ENCODE measurements around the gene MARF1. TPM values are rescaled to one million over a fixed set of nuclear protein-coding genes. Genes with fewer than 3 reads are reported as not detected.
"Not testable (repeated sequence)": the region's sequence is repeated elsewhere in the genome, so short reads cannot be mapped to it uniquely, and the experiment has no call there.

MARF1 gene
- total RNA-seq, 1 donor from 2014 or later = 16.7 TPM

DNA sequence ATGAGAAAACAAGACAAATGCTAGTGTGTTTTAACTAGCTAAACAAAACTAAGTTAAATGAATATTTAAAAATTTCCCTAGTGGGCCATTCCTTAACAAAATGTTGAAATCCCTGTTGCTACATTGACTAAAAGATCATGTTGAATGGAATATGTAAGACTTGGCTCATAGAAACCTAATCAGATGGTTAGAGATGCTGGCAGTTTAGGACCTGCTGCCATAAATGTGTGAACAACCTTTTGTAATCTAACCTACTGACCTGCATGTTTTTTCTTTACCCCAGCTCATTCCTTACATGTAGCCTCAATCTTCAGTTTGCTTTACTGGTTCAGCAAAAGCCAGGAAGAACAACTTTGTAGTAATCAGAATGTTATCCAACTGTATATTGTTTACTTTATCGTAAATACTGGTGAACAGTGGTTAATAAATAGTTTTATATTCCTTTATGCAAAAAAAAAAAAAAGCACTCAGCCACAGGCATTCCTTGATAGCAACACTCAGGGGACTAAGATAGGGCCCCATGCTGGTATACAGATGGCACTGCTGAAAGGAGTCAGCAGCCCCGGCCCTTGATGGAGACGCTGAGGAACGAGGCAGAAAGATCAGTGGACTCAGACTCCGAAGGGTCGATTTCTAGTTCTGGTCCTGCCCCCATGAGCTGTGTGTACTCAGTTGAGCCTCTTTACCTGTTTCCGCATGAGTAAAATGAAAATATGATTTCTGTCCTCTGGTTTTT lies 78.2 kb downstream of the MARF1 start:
- H3K9ac ChIP-seq (ENCODE audit: low read depth in 1 of 3, low read length in 3 of 3) = no peak overlapping the region
- no peaks in the 10 kb centered on the region for H3K36me3 ChIP-seq (ENCODE audit: control insufficient read depth in 3 of 3, insufficient read depth in 3 of 3, low read length in 3 of 3)
- peaks cover 7 to 15% (median 11%) of the 10 kb centered on the region in 3 donors for H3K4me1 ChIP-seq (ENCODE audit: control insufficient read depth in 3 of 3, insufficient read depth in 3 of 3, low read length in 3 of 3)
- H3K27ac ChIP-seq (ENCODE audit: low read depth, low read length) = no peak overlapping the region
- no peaks in the 10 kb centered on the region for H3K9me3 ChIP-seq (ENCODE audit: control insufficient read depth in 3 of 3, low read length in 3 of 3)
- no peaks in the 10 kb centered on the region for H3K27me3 ChIP-seq (ENCODE audit: control insufficient read depth in 3 of 3, insufficient read depth in 3 of 3, low read length in 3 of 3)
- no peak overlapping the region for H3K4me3 ChIP-seq (ENCODE audit: low read length in 3 of 3)

DNA sequence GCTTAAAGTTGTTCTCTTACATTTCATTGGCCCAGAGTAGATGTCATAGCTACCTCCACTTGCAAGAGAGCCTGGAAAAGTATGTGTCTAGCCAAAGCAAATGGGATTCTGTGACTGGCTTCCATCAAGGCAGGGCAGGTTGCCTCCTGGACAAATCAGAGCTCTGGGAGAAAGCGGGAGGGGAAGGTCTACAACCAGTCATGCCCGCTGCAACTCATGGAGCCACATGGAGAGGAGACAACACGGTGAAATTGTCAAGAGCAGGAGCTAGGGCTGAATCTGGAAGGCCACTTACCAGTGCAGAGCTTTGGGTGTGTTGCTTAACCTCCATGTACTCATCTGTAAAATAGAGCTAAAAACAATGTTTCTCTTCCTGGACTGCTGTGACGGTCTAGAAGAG lies 83.8 kb downstream of the MARF1 start:
- peaks cover 7 to 13% (median 11%) of the 10 kb centered on the region in 3 donors for H3K4me1 ChIP-seq (ENCODE audit: control insufficient read depth in 3 of 3, insufficient read depth in 3 of 3, low read length in 3 of 3)
- no peak overlapping the region for H3K9ac ChIP-seq (ENCODE audit: low read depth in 1 of 3, low read length in 3 of 3)
- H3K27ac ChIP-seq (ENCODE audit: low read depth, low read length) = no peak overlapping the region
- H3K4me3 ChIP-seq (ENCODE audit: low read length in 3 of 3) = no peak overlapping the region
- H3K27me3 ChIP-seq (ENCODE audit: control insufficient read depth in 3 of 3, insufficient read depth in 3 of 3, low read length in 3 of 3) = no peaks in the 10 kb centered on the region
- no peaks in the 10 kb centered on the region for H3K9me3 ChIP-seq (ENCODE audit: control insufficient read depth in 3 of 3, low read length in 3 of 3)
- no peaks in the 10 kb centered on the region for H3K36me3 ChIP-seq (ENCODE audit: control insufficient read depth in 3 of 3, insufficient read depth in 3 of 3, low read length in 3 of 3)

DNA sequence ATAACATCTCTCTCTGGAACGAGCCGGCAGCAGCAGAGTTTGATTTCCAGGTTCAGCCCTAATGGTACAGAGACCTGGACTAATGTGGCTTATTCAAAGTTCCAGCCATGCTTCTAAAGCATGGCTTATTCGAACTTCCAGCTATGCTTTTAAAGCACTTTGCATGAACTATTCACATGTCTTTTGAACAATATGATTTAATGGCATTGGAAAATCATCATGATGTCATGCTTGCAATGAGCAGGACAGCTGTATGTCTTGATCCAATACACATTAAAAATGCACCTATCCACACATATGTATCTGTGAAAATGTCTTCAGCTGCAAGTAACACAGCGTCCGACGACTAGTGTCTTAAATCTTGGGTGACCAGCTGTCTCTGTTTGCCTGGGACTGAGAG lies 85.7 kb downstream of the MARF1 start:
- Histone ChIP-seq H3K4me1 (ENCODE audit: control insufficient read depth in 3 of 3, insufficient read depth in 3 of 3, low read length in 3 of 3) (peaks cover under 1% of the 10 kb centered on the region in 3 donors), H3K9ac (ENCODE audit: low read depth in 1 of 3, low read length in 3 of 3) (no peak overlapping the region), H3K27ac (ENCODE audit: low read depth, low read length) (no peak overlapping the region), H3K36me3 (ENCODE audit: control insufficient read depth in 3 of 3, insufficient read depth in 3 of 3, low read length in 3 of 3) (no peaks in the 10 kb centered on the region), H3K4me3 (ENCODE audit: low read length in 3 of 3) (no peak overlapping the region), H3K27me3 (ENCODE audit: control insufficient read depth in 3 of 3, insufficient read depth in 3 of 3, low read length in 3 of 3) (no peaks in the 10 kb centered on the region), H3K9me3 (ENCODE audit: control insufficient read depth in 3 of 3, low read length in 3 of 3) (no peaks in the 10 kb centered on the region)

DNA sequence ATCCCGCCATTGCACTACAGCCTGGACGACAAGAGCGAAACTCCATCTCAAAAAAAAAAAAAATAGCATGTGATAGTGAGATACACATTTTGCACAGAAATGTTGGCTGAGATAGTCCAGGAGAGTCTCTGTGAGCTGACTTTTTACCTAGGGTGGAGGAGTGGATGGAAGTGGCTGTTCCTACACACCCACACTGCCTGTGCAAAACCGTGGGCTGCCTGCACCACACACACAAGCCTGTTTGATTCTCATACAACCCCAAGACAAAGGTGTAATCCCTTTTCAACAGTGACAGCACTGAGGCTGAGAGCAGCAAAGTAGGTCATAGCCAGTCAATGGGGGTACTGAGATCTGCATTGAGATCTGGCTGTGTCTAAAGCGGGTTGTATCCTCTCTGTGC lies 86.8 kb downstream of the MARF1 start:
- Histone ChIP-seq H3K9me3 (ENCODE audit: control insufficient read depth in 3 of 3, low read length in 3 of 3) (no peaks in the 10 kb centered on the region), H3K9ac (ENCODE audit: low read depth in 1 of 3, low read length in 3 of 3) (no peak overlapping the region), H3K27ac (ENCODE audit: low read depth, low read length) (no peak overlapping the region), H3K4me1 (ENCODE audit: control insufficient read depth in 3 of 3, insufficient read depth in 3 of 3, low read length in 3 of 3) (peaks cover 1 to 2% (median 2%) of the 10 kb centered on the region in 3 donors), H3K4me3 (ENCODE audit: low read length in 3 of 3) (no peak overlapping the region), H3K36me3 (ENCODE audit: control insufficient read depth in 3 of 3, insufficient read depth in 3 of 3, low read length in 3 of 3) (no peaks in the 10 kb centered on the region), H3K27me3 (ENCODE audit: control insufficient read depth in 3 of 3, insufficient read depth in 3 of 3, low read length in 3 of 3) (no peaks in the 10 kb centered on the region)

DNA sequence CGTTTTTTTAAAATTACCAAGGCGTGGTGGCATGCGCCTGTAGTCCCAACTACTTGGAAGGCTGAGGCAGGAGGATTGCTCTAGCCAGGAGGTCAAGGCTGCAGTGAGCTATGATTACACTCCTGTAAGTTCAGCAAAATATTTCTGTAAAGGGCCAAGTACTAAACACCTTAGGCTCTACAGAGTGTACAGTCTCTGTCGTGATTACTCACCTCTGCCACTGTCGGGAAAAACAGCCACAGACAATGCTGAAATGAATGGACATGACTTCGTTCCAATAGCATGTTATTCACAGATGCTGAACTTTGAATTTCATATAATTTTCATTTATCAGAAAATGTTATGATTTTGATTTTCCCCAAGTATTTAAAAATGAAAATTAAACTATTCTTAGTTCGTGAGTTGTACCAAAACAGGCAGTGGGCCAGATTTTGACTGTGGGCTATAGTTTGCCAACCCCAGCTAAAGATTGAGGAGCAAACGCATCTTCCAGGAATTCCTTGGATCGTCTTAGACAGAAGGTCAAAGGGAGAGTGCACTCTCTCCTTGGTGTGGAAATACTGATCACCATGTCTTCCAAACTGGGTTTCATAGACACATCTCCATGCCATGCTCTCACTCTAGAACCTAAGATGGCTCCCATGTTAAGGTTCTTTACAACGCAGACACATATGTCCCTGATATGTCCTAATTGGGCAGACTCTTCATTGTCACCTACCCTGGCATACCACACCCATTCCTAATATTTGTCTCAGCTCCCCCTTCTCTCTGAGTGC lies 89.5 kb downstream of the MARF1 start:
- Histone ChIP-seq H3K4me3 (ENCODE audit: low read length in 3 of 3) (no peak overlapping the region), H3K27ac (ENCODE audit: low read depth, low read length) (no peak overlapping the region), H3K9ac (ENCODE audit: low read depth in 1 of 3, low read length in 3 of 3) (no peak overlapping the region)

DNA sequence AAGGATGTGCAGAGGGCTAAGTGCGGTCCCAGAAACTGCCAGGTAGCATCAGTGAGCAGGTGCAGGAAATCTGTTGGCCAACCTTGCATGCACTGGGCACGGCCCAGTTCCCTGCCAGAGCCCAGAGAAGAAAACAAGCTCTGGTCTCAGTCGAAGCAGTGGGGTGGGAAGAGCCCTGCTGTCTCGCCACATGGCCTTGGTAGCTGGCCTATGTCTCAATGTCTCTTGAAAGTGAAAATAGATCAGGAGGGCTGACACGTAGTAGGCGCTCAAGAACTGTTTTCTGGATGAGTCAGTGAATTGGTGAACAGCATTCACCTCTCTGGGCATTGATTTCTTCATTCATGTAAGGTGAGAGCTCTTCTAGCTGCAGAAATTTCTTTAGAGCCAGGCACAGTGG lies 90.4 kb downstream of the MARF1 start:
- Histone ChIP-seq H3K27ac (ENCODE audit: low read depth, low read length) (no peak overlapping the region), H3K27me3 (ENCODE audit: control insufficient read depth in 3 of 3, insufficient read depth in 3 of 3, low read length in 3 of 3) (no peaks in the 10 kb centered on the region), H3K4me3 (ENCODE audit: low read length in 3 of 3) (no peak overlapping the region), H3K9me3 (ENCODE audit: control insufficient read depth in 3 of 3, low read length in 3 of 3) (no peaks in the 10 kb centered on the region), H3K36me3 (ENCODE audit: control insufficient read depth in 3 of 3, insufficient read depth in 3 of 3, low read length in 3 of 3) (no peaks in the 10 kb centered on the region), H3K4me1 (ENCODE audit: control insufficient read depth in 3 of 3, insufficient read depth in 3 of 3, low read length in 3 of 3) (peaks cover 5 to 7% (median 6%) of the 10 kb centered on the region in 3 donors), H3K9ac (ENCODE audit: low read depth in 1 of 3, low read length in 3 of 3) (no peak overlapping the region)

More for the DNA sequence above, 89.5 kb downstream of the MARF1 start:
- H3K4me1 ChIP-seq (ENCODE audit: control insufficient read depth in 3 of 3, insufficient read depth in 3 of 3, low read length in 3 of 3) = peaks cover 5 to 7% (median 6%) of the 10 kb centered on the region in 3 donors
- H3K36me3 ChIP-seq (ENCODE audit: control insufficient read depth in 3 of 3, insufficient read depth in 3 of 3, low read length in 3 of 3) = no peaks in the 10 kb centered on the region
- no peaks in the 10 kb centered on the region for H3K9me3 ChIP-seq (ENCODE audit: control insufficient read depth in 3 of 3, low read length in 3 of 3)
- no peaks in the 10 kb centered on the region for H3K27me3 ChIP-seq (ENCODE audit: control insufficient read depth in 3 of 3, insufficient read depth in 3 of 3, low read length in 3 of 3)

DNA sequence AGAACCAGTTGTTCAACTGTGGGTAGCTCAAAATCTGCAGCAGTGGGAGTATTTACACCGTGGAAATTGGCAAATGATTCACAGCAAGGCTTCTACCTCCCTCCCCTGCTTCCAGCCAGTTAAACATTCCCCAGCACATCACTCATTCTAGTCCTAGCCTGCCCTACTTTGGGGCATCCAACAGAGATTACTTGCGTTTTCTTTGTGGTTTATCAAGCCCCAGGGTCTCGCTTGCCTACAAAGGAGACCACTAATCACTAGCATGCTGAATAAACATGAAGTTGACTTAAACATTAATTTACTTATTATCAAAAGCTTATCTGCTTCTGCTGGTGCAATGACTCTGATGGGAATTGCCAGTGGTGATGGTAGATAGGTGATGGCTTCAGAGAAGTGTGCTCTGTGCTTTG lies 94.5 kb downstream of the MARF1 start:
- Histone ChIP-seq H3K4me3 (ENCODE audit: low read length in 3 of 3) (no peak overlapping the region), H3K4me1 (ENCODE audit: control insufficient read depth in 3 of 3, insufficient read depth in 3 of 3, low read length in 3 of 3) (peaks cover 5 to 7% (median 6%) of the 10 kb centered on the region in 3 donors), H3K9ac (ENCODE audit: low read depth in 1 of 3, low read length in 3 of 3) (no peak overlapping the region), H3K27me3 (ENCODE audit: control insufficient read depth in 3 of 3, insufficient read depth in 3 of 3, low read length in 3 of 3) (no peaks in the 10 kb centered on the region), H3K36me3 (ENCODE audit: control insufficient read depth in 3 of 3, insufficient read depth in 3 of 3, low read length in 3 of 3) (no peaks in the 10 kb centered on the region), H3K9me3 (ENCODE audit: control insufficient read depth in 3 of 3, low read length in 3 of 3) (no peaks in the 10 kb centered on the region), H3K27ac (ENCODE audit: low read depth, low read length) (no peak overlapping the region)

DNA sequence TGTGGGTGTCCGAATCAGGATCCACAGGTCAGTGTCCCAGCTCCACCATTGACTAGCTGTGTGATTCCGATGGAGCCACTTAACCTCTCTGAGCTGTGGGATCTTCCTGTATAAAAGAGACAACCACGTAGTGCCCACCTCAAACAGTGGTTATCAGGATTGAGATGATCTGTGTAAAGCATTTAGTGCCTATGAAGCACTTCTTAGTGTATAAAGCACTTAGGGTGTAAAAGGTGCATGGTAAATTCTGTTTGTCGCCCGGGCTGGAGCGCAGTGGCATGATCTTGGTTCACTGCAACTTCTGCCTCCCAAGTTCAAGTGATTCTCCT lies 95.2 kb downstream of the MARF1 start:
- peaks cover 5 to 7% (median 6%) of the 10 kb centered on the region in 3 donors for H3K4me1 ChIP-seq (ENCODE audit: control insufficient read depth in 3 of 3, insufficient read depth in 3 of 3, low read length in 3 of 3)
- no peaks in the 10 kb centered on the region for H3K36me3 ChIP-seq (ENCODE audit: control insufficient read depth in 3 of 3, insufficient read depth in 3 of 3, low read length in 3 of 3)
- H3K9me3 ChIP-seq (ENCODE audit: control insufficient read depth in 3 of 3, low read length in 3 of 3) = no peaks in the 10 kb centered on the region
- no peak overlapping the region for H3K27ac ChIP-seq (ENCODE audit: low read depth, low read length)
- H3K27me3 ChIP-seq (ENCODE audit: control insufficient read depth in 3 of 3, insufficient read depth in 3 of 3, low read length in 3 of 3) = no peaks in the 10 kb centered on the region
- no peak overlapping the region for H3K4me3 ChIP-seq (ENCODE audit: low read length in 3 of 3)
- H3K9ac ChIP-seq (ENCODE audit: low read depth in 1 of 3, low read length in 3 of 3) = no peak overlapping the region

DNA sequence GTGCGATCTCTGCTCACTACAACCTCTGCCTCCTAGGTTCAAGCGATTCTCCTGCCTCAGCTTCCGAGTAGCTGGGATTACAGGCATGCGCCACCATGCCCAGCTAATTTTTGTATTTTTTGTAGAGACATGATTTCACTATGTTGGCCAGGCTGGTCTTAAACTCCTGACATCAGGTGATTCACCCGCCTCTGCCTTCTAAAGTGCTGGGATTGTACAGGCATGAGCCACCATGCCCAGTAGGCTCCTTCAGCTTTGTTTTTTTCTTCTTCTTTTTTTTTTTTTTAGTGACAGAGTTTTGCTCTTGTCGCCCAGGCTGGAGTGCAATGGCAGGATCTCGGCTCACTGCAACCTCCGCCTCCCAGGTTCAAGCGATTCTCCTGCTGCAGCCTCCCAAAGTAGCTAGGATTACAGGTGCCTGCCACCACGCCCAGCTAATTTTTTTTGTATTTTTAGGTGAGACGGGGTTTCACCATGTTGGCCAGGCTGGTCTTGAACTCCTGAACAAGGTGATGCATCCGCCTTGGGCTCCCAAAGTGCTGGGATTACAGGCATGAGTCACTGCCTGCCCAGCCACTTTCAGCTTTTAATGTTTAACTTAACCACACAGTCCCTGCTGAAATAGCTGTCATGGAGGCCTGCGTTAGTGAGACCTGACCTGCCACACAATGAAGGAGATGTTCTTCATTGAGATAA lies 95.7 kb downstream of the MARF1 start:
- H3K27ac ChIP-seq (ENCODE audit: low read depth, low read length); H3K27me3 ChIP-seq (ENCODE audit: control insufficient read depth in 3 of 3, insufficient read depth in 3 of 3, low read length in 3 of 3); H3K4me3 ChIP-seq (ENCODE audit: low read length in 3 of 3); H3K9me3 ChIP-seq (ENCODE audit: control insufficient read depth in 3 of 3, low read length in 3 of 3); H3K36me3 ChIP-seq (ENCODE audit: control insufficient read depth in 3 of 3, insufficient read depth in 3 of 3, low read length in 3 of 3); H3K9ac ChIP-seq (ENCODE audit: low read depth in 1 of 3, low read length in 3 of 3); H3K4me1 ChIP-seq (ENCODE audit: control insufficient read depth in 3 of 3, insufficient read depth in 3 of 3, low read length in 3 of 3): not testable (repeated sequence)

DNA sequence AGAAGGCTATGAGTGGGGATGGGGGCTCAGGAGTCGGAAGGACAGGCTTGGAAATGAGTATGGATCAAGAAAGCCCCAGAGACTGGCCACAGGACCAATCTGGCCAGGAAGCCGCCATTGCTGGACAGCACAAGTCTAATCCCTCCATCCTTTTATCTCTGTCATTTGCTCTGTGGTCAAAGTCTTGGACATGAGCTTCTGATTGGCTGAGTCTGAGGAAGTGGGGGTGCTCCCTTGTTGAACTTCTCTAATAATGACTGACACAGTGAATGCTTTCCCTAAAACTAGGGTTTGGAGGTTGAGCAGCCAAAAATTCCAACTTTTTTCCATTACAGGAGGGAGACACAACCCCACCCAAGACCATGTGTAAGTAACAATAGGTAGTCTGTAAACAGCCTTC lies 97.4 kb downstream of the MARF1 start:
- Histone ChIP-seq H3K9me3 (ENCODE audit: control insufficient read depth in 3 of 3, low read length in 3 of 3) (no peaks in the 10 kb centered on the region), H3K36me3 (ENCODE audit: control insufficient read depth in 3 of 3, insufficient read depth in 3 of 3, low read length in 3 of 3) (peaks cover 0 to under 1% (median 0%) of the 10 kb centered on the region in 3 donors), H3K27ac (ENCODE audit: low read depth, low read length) (no peak overlapping the region), H3K4me3 (ENCODE audit: low read length in 3 of 3) (no peak overlapping the region), H3K27me3 (ENCODE audit: control insufficient read depth in 3 of 3, insufficient read depth in 3 of 3, low read length in 3 of 3) (no peaks in the 10 kb centered on the region), H3K9ac (ENCODE audit: low read depth in 1 of 3, low read length in 3 of 3) (no peak overlapping the region), H3K4me1 (ENCODE audit: control insufficient read depth in 3 of 3, insufficient read depth in 3 of 3, low read length in 3 of 3) (peaks cover 0 to under 1% (median 0%) of the 10 kb centered on the region in 3 donors)

All from skeletal muscle tissue (tissue), 4 donors.